Measurements from ENCODE around the gene RIN3. TPM values are rescaled to one million over a fixed set of nuclear protein-coding genes. Genes with fewer than 3 reads are reported as not detected.

RIN3 gene
- total RNA-seq, 1 donor from 2014 or later: 0.22 TPM

GRCh38 chr14:92619671-92620456 is 106.3 kb downstream of the RIN3 start:
- Mint-ChIP-seq H3K27ac (no peak overlapping the region), H3K4me3 (no peak overlapping the region), H3K36me3 (no peaks in the 10 kb centered on the region), H3K9me3 (peaks cover 6% of the 10 kb centered on the region), H3K4me1 (no peaks in the 10 kb centered on the region), H3K27me3 (ENCODE audit: insufficient read depth, low read depth) (no peaks in the 10 kb centered on the region)
- Histone ChIP-seq H3K79me2 (ENCODE audit: low read depth) (no peaks in the 10 kb centered on the region), H3K4me1 (no peaks in the 10 kb centered on the region), H3K36me3 (no peaks in the 10 kb centered on the region), H3K27me3 (no peaks in the 10 kb centered on the region), H3K9me3 (ENCODE audit: low read depth) (no peaks in the 10 kb centered on the region), H4K20me1 (ENCODE audit: low read depth) (no peaks in the 10 kb centered on the region), H3K4me2 (no peak overlapping the region), H3F3A (ENCODE audit: low read depth) (no peaks in the 10 kb centered on the region), H2AFZ (replicated peaks) (no peak overlapping the region), H3K4me3 (no peak overlapping the region), H3K9ac (no peak overlapping the region), H3K27ac (no peak overlapping the region)
- no peak for TF ChIP-seq EZH2phosphoT487 (IDR thresholded peaks at IDR 0.05)
- no peak for TF ChIP-seq EZH2 (IDR thresholded peaks at IDR 0.05)
- TF ChIP-seq CTCF (IDR thresholded peaks at IDR 0.05): no peak
- no peak for DNase-seq (ENCODE audit: low spot score)

- Mint-ChIP-seq H3K27me3 (ENCODE audit: insufficient read depth, low read depth) (no peaks in the 10 kb centered on the region), H3K9me3 (peaks cover 10% of the 10 kb centered on the region), H3K27ac (no peak overlapping the region), H3K36me3 (no peaks in the 10 kb centered on the region), H3K4me3 (no peak overlapping the region), H3K4me1 (no peaks in the 10 kb centered on the region)
- Histone ChIP-seq H3K4me1 (peaks cover 2% of the 10 kb centered on the region), H3K79me2 (ENCODE audit: low read depth) (no peaks in the 10 kb centered on the region), H3K4me2 (no peak overlapping the region), H3K36me3 (no peaks in the 10 kb centered on the region), H3F3A (ENCODE audit: low read depth) (no peaks in the 10 kb centered on the region), H3K4me3 (no peak overlapping the region), H2AFZ (replicated peaks) (no peak overlapping the region), H3K9ac (no peak overlapping the region), H3K9me3 (ENCODE audit: low read depth) (no peaks in the 10 kb centered on the region), H3K27me3 (no peaks in the 10 kb centered on the region), H4K20me1 (ENCODE audit: low read depth) (no peaks in the 10 kb centered on the region), H3K27ac (no peak overlapping the region)
- TF ChIP-seq EZH2 (IDR thresholded peaks at IDR 0.05) (no peak), CTCF (IDR thresholded peaks at IDR 0.05) (no peak), EZH2phosphoT487 (IDR thresholded peaks at IDR 0.05) (no peak)
- no peak for DNase-seq (ENCODE audit: low spot score)
Measured at GRCh38 chr14:92622311-92622710, 108.7 kb downstream of the RIN3 start.

- Mint-ChIP-seq H3K9me3 (peaks cover 18% of the 10 kb centered on the region), H3K36me3 (peaks cover 2% of the 10 kb centered on the region), H3K27me3 (ENCODE audit: insufficient read depth, low read depth) (peaks cover 2% of the 10 kb centered on the region), H3K4me1 (peaks cover 3% of the 10 kb centered on the region), H3K27ac (no peak overlapping the region), H3K4me3 (no peak overlapping the region)
- no peak for TF ChIP-seq EZH2 (IDR thresholded peaks at IDR 0.05)
- TF ChIP-seq EZH2phosphoT487 (IDR thresholded peaks at IDR 0.05): no peak
- TF ChIP-seq CTCF (IDR thresholded peaks at IDR 0.05): no peak
- H3K9me3 ChIP-seq (ENCODE audit: low read depth): no peaks in the 10 kb centered on the region
- H4K20me1 ChIP-seq (ENCODE audit: low read depth): no peaks in the 10 kb centered on the region
- H2AFZ ChIP-seq (replicated peaks): no peak overlapping the region
- H3K4me2 ChIP-seq: no peak overlapping the region
- H3F3A ChIP-seq (ENCODE audit: low read depth): peaks cover 14% of the 10 kb centered on the region
- H3K36me3 ChIP-seq: no peaks in the 10 kb centered on the region
- no peak overlapping the region for H3K9ac ChIP-seq
- no peak for DNase-seq (ENCODE audit: low spot score)
- no peaks in the 10 kb centered on the region for H3K79me2 ChIP-seq (ENCODE audit: low read depth)
- H3K27ac ChIP-seq: no peak overlapping the region
- no peaks in the 10 kb centered on the region for H3K27me3 ChIP-seq
- H3K4me1 ChIP-seq: peaks cover 21% of the 10 kb centered on the region
- no peak overlapping the region for H3K4me3 ChIP-seq
Measured at GRCh38 chr14:92624764-92625163, 111.2 kb downstream of the RIN3 start.

Measured in neural progenitor cell (in vitro differentiated cells).